WTC11 (cell line): Measurements from ENCODE around the gene NUCB2. TPM values are rescaled to one million over a fixed set of nuclear protein-coding genes. Genes with fewer than 3 reads are reported as not detected.

Source experiments
- ATAC-seq: fragments of 200-7000 bp; cut with Tn5 transposase; 2 replicates; pipeline ENCODE4 v1.10.0; 2021; ENCODE audit warnings: mild to moderate bottlenecking, moderate library complexity
- CTCF ChIA-PET: fragments of 300-600 bp; sonication (Branson Sonifier 250); formaldehyde crosslinking; loops from one replicate; lab custom pipeline; 2021; ENCODE audit warnings: antibody characterized with exemption; lab: Charles Lee
- POLR2A ChIA-PET: fragments of 350-600 bp; sonication (Branson Sonifier 250); formaldehyde crosslinking; loops from one replicate; lab custom pipeline; 2021; ENCODE audit warnings: antibody characterized with exemption; lab: Charles Lee
- DNase-seq: peaks from one replicate; pipeline ENCODE4 v3.0.0; 2021; ENCODE audit warnings: low spot score
- H3K27ac Mint-ChIP-seq: 2 replicates; pipeline ENCODE4 v1.8.0; 2021; ENCODE audit warnings: mixed read lengths
- H3K27me3 Mint-ChIP-seq: 2 replicates; pipeline ENCODE4 v1.8.0; 2021; ENCODE audit warnings: low read depth, mild to moderate bottlenecking, moderate library complexity, mixed read lengths
- H3K36me3 Mint-ChIP-seq: 2 replicates; pipeline ENCODE4 v1.8.0; 2021; ENCODE audit warnings: mixed read lengths
- H3K4me1 Mint-ChIP-seq: 2 replicates; pipeline ENCODE4 v1.8.0; 2022; ENCODE audit warnings: mixed read lengths
- H3K4me3 Mint-ChIP-seq: 2 replicates; pipeline ENCODE4 v1.8.0; 2021; ENCODE audit warnings: mild to moderate bottlenecking, moderate library complexity, mixed read lengths
- H3K9me3 Mint-ChIP-seq: 2 replicates; pipeline ENCODE4 v1.8.0; 2021; ENCODE audit warnings: mixed read lengths
- ATF1 ChIP-seq: sonication (generic); formaldehyde crosslinking; IDR thresholded peaks from 2 replicates; pipeline ENCODE4 v1.8.1; 2023; ENCODE audit warnings: mild to moderate bottlenecking, moderate library complexity, missing genetic modification reagents
- CBFB ChIP-seq: sonication (generic); formaldehyde crosslinking; IDR thresholded peaks from 2 replicates; pipeline ENCODE4 v1.8.1; 2022; ENCODE audit warnings: mild to moderate bottlenecking, low read depth, missing genetic modification reagents
- EMX1 ChIP-seq: fragments of 250-450 bp; sonication (Bioruptor Pico); IDR thresholded peaks from 2 replicates; pipeline ENCODE4 v1.8.0; 2021; ENCODE audit warnings: mild to moderate bottlenecking
- GABPB1 ChIP-seq: sonication (generic); formaldehyde crosslinking; IDR thresholded peaks from 2 replicates; pipeline ENCODE4 v1.8.1; 2023; ENCODE audit warnings: mild to moderate bottlenecking, missing genetic modification reagents
- NFE2L1 ChIP-seq: sonication (generic); formaldehyde crosslinking; IDR thresholded peaks from 2 replicates; pipeline ENCODE4 v1.8.1; 2023; ENCODE audit warnings: missing genetic modification reagents
- NFYB ChIP-seq: sonication (generic); formaldehyde crosslinking; conservative IDR thresholded peaks from 2 replicates; pipeline ENCODE4 v1.8.0; 2022; ENCODE audit warnings: low read depth, missing genetic modification reagents
- NR1H2 ChIP-seq: sonication (generic); formaldehyde crosslinking; IDR thresholded peaks from 2 replicates; pipeline ENCODE4 v1.9.0; 2021; ENCODE audit warnings: mild to moderate bottlenecking, moderate library complexity, missing genetic modification reagents
- NR2C2 ChIP-seq: sonication (generic); formaldehyde crosslinking; IDR thresholded peaks from 2 replicates; pipeline ENCODE4 v1.8.0; 2022; ENCODE audit warnings: mild to moderate bottlenecking, missing genetic modification reagents
- NR3C1 ChIP-seq: sonication (generic); formaldehyde crosslinking; conservative IDR thresholded peaks from 2 replicates; pipeline ENCODE4 v1.8.1; 2023; ENCODE audit warnings: low read depth, mild to moderate bottlenecking, missing genetic modification reagents
- RORB ChIP-seq: fragments of 250-450 bp; sonication (Bioruptor Pico); IDR thresholded peaks from 2 replicates; pipeline ENCODE4 v1.9.0; 2021; ENCODE audit warnings: mild to moderate bottlenecking
- SMAD4 ChIP-seq: sonication (generic); formaldehyde crosslinking; IDR thresholded peaks from 2 replicates; pipeline ENCODE4 v1.8.0; 2022; ENCODE audit warnings: mild to moderate bottlenecking, missing genetic modification reagents
- TP53 ChIP-seq: sonication (generic); formaldehyde crosslinking; IDR thresholded peaks from 2 replicates; pipeline ENCODE4 v1.8.1; 2023; ENCODE audit warnings: mild to moderate bottlenecking, missing genetic modification reagents
- total RNA-seq: library from RNA; stranded (reverse); gene quantifications from 3 replicates; pipeline ENCODE4 v1.2.3, GENCODE V29; 2021
- TF ChIP-seq, protein P1 (sequence below): sonication (generic); formaldehyde crosslinking; IDR thresholded peaks from 2 replicates; pipeline ENCODE4 v1.8.0; 2022; ENCODE audit warnings: mild to moderate bottlenecking, missing genetic modification reagents
- TF ChIP-seq, protein P2 (sequence below): sonication (generic); formaldehyde crosslinking; IDR thresholded peaks from 2 replicates; pipeline ENCODE4 v1.8.0; 2022; ENCODE audit warnings: mild to moderate bottlenecking, missing genetic modification reagents
- TF ChIP-seq, protein P3 (sequence below): fragments of 250-450 bp; sonication (Bioruptor Pico); IDR thresholded peaks from 2 replicates; pipeline ENCODE4 v1.8.0; 2021; ENCODE audit warnings: mild to moderate bottlenecking
- TF ChIP-seq, protein P4 (sequence below): sonication (generic); formaldehyde crosslinking; IDR thresholded peaks from 2 replicates; pipeline ENCODE4 v1.8.0; 2023; ENCODE audit warnings: missing genetic modification reagents, mild to moderate bottlenecking, borderline replicate concordance
- TF ChIP-seq, protein P5 (sequence below): sonication (generic); formaldehyde crosslinking; IDR thresholded peaks from 2 replicates; pipeline ENCODE4 v1.8.0; 2022; ENCODE audit warnings: missing genetic modification reagents
- TF ChIP-seq, protein P6 (sequence below): sonication (generic); formaldehyde crosslinking; IDR thresholded peaks from 2 replicates; pipeline ENCODE4 v1.8.1; 2023; ENCODE audit warnings: mild to moderate bottlenecking, missing genetic modification reagents

NUCB2 gene
- total RNA-seq, 1 experiment from 2014 or later, result 16.1 TPM

DNA sequence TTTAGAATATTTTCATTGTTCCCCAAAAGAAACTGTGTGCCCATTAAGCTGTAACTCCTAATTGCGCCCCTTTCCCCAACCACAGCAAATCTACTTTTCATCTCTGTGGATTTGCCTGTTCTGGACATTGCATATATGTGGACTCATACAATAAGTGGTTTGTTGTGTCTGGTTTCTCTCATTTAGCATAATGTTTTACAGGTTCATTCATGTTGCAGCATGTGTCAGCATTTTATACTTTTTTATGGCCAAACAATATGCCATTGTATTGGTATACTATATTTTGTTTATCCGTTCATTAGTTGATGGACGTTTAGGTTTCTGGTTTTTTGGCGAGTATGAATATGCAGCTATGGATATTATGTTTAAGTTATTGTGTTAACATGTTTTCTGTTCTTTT, 23.8 kb downstream of the NUCB2 start:
- H3K4me1 Mint-ChIP-seq, result no peaks in the 10 kb centered on the region
- no peak for DNase-seq
- no peak overlapping the region for H3K4me3 Mint-ChIP-seq
- no peaks in the 10 kb centered on the region for H3K36me3 Mint-ChIP-seq
- CTCF ChIA-PET, result no interaction called here
- H3K27me3 Mint-ChIP-seq, result no peaks in the 10 kb centered on the region
- no peaks in the 10 kb centered on the region for H3K9me3 Mint-ChIP-seq
- no peak overlapping the region for H3K27ac Mint-ChIP-seq
- TF ChIP-seq ATF1 (CRISPR knock-in tag), result no peak
- no peak for TF ChIP-seq CBFB (CRISPR knock-in tag)
- no peak for TF ChIP-seq TP53 (CRISPR knock-in tag)
- no peak for TF ChIP-seq NFYB
- TF ChIP-seq, protein P1, sequence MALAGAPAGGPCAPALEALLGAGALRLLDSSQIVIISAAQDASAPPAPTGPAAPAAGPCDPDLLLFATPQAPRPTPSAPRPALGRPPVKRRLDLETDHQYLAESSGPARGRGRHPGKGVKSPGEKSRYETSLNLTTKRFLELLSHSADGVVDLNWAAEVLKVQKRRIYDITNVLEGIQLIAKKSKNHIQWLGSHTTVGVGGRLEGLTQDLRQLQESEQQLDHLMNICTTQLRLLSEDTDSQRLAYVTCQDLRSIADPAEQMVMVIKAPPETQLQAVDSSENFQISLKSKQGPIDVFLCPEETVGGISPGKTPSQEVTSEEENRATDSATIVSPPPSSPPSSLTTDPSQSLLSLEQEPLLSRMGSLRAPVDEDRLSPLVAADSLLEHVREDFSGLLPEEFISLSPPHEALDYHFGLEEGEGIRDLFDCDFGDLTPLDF (CRISPR knock-in tag), result no peak
- TF ChIP-seq NR2C2, result no peak
- TF ChIP-seq, protein P2, sequence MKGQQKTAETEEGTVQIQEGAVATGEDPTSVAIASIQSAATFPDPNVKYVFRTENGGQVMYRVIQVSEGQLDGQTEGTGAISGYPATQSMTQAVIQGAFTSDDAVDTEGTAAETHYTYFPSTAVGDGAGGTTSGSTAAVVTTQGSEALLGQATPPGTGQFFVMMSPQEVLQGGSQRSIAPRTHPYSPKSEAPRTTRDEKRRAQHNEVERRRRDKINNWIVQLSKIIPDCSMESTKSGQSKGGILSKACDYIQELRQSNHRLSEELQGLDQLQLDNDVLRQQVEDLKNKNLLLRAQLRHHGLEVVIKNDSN (CRISPR knock-in tag), result no peak
- TF ChIP-seq, protein P3, sequence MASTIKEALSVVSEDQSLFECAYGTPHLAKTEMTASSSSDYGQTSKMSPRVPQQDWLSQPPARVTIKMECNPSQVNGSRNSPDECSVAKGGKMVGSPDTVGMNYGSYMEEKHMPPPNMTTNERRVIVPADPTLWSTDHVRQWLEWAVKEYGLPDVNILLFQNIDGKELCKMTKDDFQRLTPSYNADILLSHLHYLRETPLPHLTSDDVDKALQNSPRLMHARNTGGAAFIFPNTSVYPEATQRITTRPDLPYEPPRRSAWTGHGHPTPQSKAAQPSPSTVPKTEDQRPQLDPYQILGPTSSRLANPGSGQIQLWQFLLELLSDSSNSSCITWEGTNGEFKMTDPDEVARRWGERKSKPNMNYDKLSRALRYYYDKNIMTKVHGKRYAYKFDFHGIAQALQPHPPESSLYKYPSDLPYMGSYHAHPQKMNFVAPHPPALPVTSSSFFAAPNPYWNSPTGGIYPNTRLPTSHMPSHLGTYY (CRISPR knock-in tag), result no peak
- no peak for TF ChIP-seq GABPB1
- TF ChIP-seq, all 79 proteins: peak for 0
- ATAC-seq, result no peak
- POLR2A ChIA-PET, result no interaction called here

DNA sequence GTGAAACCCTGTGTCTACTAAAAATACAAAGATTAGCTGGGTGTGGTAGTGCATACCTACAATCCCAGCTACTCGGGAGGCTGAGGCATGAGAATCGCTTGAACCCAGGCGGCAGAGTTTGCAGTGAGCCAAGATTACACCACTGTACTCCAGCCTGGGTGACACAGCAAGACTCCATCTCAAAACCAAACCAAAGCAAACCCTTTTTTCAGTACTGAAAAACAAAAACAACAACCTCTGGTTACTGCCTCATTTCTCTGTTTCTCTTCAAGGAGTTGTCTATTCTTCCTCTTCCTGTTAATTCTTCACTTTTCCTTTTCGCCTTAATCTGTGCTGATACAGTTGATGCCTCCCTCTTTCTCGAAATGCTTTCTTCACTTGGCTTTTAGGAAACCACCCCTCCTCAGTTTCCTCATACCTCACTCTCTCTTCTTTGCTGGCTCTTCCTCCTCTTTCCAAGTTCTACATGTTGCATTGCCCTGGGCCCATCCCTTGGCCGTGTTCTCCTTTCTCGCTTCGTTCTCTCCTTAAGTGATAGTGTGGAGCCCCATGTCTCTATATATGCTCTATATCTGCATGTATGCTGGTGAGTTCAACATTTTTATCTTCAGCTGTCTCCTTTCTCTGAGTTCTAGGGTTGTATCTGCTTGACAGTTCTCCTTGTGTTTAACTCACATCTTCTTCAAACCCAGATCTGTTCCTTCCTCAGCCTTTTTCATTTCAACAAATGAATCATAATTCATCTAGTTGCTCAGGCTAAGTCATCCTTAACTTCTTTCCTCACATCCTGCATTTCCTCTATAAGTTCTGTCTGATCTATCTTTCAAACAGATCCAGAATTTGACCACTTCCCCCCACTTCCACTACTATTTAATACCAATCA, 37.1 kb downstream of the NUCB2 start:
- DNase-seq, result no peak
- H3K4me1 Mint-ChIP-seq, result no peaks in the 10 kb centered on the region

More for the DNA sequence above, 37.1 kb downstream of the NUCB2 start:
- CTCF ChIA-PET, result no interaction called here
- ATAC-seq, result no peak
- H3K36me3 Mint-ChIP-seq, result no peaks in the 10 kb centered on the region
- H3K27me3 Mint-ChIP-seq, result no peaks in the 10 kb centered on the region
- TF ChIP-seq RORB (CRISPR knock-in tag) (no peak), NFE2L1 (no peak), NR1H2 (CRISPR knock-in tag) (no peak), SMAD4 (CRISPR knock-in tag) (no peak), EMX1 (CRISPR knock-in tag) (no peak), NR3C1 (CRISPR knock-in tag) (no peak)
- TF ChIP-seq, protein P4, sequence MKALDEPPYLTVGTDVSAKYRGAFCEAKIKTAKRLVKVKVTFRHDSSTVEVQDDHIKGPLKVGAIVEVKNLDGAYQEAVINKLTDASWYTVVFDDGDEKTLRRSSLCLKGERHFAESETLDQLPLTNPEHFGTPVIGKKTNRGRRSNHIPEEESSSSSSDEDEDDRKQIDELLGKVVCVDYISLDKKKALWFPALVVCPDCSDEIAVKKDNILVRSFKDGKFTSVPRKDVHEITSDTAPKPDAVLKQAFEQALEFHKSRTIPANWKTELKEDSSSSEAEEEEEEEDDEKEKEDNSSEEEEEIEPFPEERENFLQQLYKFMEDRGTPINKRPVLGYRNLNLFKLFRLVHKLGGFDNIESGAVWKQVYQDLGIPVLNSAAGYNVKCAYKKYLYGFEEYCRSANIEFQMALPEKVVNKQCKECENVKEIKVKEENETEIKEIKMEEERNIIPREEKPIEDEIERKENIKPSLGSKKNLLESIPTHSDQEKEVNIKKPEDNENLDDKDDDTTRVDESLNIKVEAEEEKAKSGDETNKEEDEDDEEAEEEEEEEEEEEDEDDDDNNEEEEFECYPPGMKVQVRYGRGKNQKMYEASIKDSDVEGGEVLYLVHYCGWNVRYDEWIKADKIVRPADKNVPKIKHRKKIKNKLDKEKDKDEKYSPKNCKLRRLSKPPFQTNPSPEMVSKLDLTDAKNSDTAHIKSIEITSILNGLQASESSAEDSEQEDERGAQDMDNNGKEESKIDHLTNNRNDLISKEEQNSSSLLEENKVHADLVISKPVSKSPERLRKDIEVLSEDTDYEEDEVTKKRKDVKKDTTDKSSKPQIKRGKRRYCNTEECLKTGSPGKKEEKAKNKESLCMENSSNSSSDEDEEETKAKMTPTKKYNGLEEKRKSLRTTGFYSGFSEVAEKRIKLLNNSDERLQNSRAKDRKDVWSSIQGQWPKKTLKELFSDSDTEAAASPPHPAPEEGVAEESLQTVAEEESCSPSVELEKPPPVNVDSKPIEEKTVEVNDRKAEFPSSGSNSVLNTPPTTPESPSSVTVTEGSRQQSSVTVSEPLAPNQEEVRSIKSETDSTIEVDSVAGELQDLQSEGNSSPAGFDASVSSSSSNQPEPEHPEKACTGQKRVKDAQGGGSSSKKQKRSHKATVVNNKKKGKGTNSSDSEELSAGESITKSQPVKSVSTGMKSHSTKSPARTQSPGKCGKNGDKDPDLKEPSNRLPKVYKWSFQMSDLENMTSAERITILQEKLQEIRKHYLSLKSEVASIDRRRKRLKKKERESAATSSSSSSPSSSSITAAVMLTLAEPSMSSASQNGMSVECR, result no peak
- TF ChIP-seq, protein P5, sequence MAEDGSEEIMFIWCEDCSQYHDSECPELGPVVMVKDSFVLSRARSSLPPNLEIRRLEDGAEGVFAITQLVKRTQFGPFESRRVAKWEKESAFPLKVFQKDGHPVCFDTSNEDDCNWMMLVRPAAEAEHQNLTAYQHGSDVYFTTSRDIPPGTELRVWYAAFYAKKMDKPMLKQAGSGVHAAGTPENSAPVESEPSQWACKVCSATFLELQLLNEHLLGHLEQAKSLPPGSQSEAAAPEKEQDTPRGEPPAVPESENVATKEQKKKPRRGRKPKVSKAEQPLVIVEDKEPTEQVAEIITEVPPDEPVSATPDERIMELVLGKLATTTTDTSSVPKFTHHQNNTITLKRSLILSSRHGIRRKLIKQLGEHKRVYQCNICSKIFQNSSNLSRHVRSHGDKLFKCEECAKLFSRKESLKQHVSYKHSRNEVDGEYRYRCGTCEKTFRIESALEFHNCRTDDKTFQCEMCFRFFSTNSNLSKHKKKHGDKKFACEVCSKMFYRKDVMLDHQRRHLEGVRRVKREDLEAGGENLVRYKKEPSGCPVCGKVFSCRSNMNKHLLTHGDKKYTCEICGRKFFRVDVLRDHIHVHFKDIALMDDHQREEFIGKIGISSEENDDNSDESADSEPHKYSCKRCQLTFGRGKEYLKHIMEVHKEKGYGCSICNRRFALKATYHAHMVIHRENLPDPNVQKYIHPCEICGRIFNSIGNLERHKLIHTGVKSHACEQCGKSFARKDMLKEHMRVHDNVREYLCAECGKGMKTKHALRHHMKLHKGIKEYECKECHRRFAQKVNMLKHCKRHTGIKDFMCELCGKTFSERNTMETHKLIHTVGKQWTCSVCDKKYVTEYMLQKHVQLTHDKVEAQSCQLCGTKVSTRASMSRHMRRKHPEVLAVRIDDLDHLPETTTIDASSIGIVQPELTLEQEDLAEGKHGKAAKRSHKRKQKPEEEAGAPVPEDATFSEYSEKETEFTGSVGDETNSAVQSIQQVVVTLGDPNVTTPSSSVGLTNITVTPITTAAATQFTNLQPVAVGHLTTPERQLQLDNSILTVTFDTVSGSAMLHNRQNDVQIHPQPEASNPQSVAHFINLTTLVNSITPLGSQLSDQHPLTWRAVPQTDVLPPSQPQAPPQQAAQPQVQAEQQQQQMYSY (CRISPR knock-in tag), result no peak
- TF ChIP-seq, protein P6, sequence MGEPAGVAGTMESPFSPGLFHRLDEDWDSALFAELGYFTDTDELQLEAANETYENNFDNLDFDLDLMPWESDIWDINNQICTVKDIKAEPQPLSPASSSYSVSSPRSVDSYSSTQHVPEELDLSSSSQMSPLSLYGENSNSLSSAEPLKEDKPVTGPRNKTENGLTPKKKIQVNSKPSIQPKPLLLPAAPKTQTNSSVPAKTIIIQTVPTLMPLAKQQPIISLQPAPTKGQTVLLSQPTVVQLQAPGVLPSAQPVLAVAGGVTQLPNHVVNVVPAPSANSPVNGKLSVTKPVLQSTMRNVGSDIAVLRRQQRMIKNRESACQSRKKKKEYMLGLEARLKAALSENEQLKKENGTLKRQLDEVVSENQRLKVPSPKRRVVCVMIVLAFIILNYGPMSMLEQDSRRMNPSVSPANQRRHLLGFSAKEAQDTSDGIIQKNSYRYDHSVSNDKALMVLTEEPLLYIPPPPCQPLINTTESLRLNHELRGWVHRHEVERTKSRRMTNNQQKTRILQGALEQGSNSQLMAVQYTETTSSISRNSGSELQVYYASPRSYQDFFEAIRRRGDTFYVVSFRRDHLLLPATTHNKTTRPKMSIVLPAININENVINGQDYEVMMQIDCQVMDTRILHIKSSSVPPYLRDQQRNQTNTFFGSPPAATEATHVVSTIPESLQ, result no peak
- no peak overlapping the region for H3K4me3 Mint-ChIP-seq
- no peak overlapping the region for H3K27ac Mint-ChIP-seq
- no peaks in the 10 kb centered on the region for H3K9me3 Mint-ChIP-seq
- POLR2A ChIA-PET, result no interaction called here
